Measurements from ENCODE around the gene INMT. TPM values are rescaled to one million over a fixed set of nuclear protein-coding genes. Genes with fewer than 3 reads are reported as not detected.

The INMT gene
- total and polyA plus RNA-seq, 2 of the 13 experiments (the other 11 are each of a cell fraction or from before 2014, with no cell fraction given), result not detected

DNA sequence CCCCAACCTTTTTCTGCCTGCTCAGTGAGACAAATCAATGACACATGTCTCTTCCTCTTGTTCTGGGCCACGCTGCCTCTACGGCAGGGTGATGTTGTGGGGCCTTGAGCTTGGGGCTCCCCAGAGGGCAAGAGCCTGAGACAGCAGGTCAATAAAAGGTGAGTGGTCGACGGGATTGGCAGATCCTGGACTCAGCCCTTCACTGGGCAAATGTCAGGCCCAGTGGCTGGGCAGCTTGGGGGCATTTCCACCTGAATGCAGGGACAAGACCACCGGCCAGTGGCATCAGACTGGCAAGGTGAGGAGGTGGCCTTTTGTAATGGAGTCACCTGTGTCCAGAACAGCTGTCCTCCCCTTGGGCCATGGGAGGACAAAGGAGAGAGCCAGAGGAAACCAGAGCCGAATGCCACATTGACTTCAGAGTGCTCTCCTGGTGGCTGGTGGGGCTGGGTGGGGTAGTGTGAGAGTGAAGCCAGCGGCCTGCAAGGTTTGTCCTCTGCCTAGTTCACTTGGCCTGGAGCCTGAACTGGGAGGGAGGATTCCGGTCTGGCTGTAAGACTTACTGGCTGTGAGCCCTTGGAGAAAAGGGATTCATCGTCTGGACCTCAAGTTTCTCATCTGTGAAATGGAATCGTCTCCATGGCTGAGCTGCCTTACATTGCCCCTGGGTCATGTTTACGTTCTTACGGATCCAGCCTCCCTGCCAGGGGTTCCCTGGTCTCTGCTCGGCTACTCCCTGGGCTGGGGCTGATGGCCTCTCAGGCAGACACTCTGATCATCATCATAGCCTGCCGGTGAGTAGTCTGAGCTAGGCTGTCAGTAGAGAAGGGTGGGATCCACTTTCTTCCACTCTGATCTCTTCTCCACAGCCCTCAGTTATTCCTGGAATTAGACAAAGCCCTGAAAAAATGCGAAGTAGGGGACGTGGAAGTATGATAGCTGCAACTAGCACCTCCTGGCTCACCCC is 44.3 kb upstream of the INMT start:
- FAIRE-seq (no peak), DNase-seq (ENCODE audit: low spot score) (no peak), ATAC-seq (no peak)
- no peak overlapping the region for H3K4me2 ChIP-seq (ENCODE audit: low read depth, low read length)
- intact Hi-C loops (cut with micrococcal nuclease; ENCODE audit: unreplicated experiment), result no loop called here
- no peak overlapping the region for H3K4me3 ChIP-seq (replicated peaks in 1 of 3; ENCODE audit: insufficient read depth in 1 of 3, low read depth in 2 of 3, low read length in 3 of 3)
- WGBS (ENCODE audit: low lambda C conversion rate), result 33% methylated on average over 10 of the region's 16 CpGs
- H2AFZ ChIP-seq (ENCODE audit: low read length), result no peak overlapping the region
- H3K79me2 ChIP-seq (ENCODE audit: insufficient read depth, low read length), result no peaks in the 10 kb centered on the region
- H3K27ac ChIP-seq (ENCODE audit: extremely low read length, insufficient read depth, low read length), result no peak overlapping the region
- H3K9ac ChIP-seq (ENCODE audit: insufficient read depth, low read depth, low read length), result no peak overlapping the region
- in situ Hi-C loops (cut with HindIII; ENCODE audit: extremely low pct_ligation_motif_present, low pct_unique_long_range_greater_than_20kb), result no loop called here
- H3K36me3 ChIP-seq (replicated peaks in 1 of 2; ENCODE audit: control insufficient read depth in 1 of 2, insufficient read depth in 2 of 2, low read length in 2 of 2), result no peaks in the 10 kb centered on the region
- no TSS peak for BruUV-seq (replicated peaks)
- ChIA-PET CTCF (ENCODE audit: low intra/inter-chr PET ratio, low total read pairs) (no interaction called here), POLR2A (no interaction called here)
- peaks cover 4 to 8% of the 10 kb centered on the region in 2 experiments; a peak in 3 of 5 replicates for H3K27me3 ChIP-seq (ENCODE audit: control insufficient read depth in 1 of 2, insufficient read depth in 2 of 2, low read length in 2 of 2)
- no peaks in the 10 kb centered on the region for H3K9me3 ChIP-seq (ENCODE audit: low read length)
- TF ChIP-seq ZFP90 (CRISPR knock-in tag; IDR thresholded peaks at IDR 0.05; ENCODE audit: borderline replicate concordance) (no peak), MAFG (CRISPR knock-in tag; IDR thresholded peaks at IDR 0.05) (no peak), NFKBIZ (CRISPR knock-in tag; IDR thresholded peaks at IDR 0.05) (no peak), ELF4 (CRISPR knock-in tag; IDR thresholded peaks at IDR 0.05; ENCODE audit: borderline replicate concordance) (no peak), YY1 (IDR thresholded peaks at IDR 0.05; ENCODE audit: insufficient read depth, insufficient replicate concordance, low read depth, low read length) (no peak), PREB (CRISPR knock-in tag; IDR thresholded peaks at IDR 0.05) (no peak), ARID2 (CRISPR knock-in tag; IDR thresholded peaks at IDR 0.05; ENCODE audit: borderline replicate concordance) (no peak), SUZ12 (IDR thresholded peaks at IDR 0.05; ENCODE audit: low read depth, low read length) (no peak), ZNF678 (CRISPR knock-in tag; IDR thresholded peaks at IDR 0.05) (no peak), ZFP36L2 (CRISPR knock-in tag; IDR thresholded peaks at IDR 0.05) (no peak), XRCC5 (optimal IDR thresholded peaks at IDR 0.05; ENCODE audit: low read length) (no peak), PLRG1 (conservative IDR thresholded peaks at IDR 0.05) (no peak), AHDC1 (CRISPR knock-in tag; IDR thresholded peaks at IDR 0.05; ENCODE audit: borderline replicate concordance) (no peak), ZNF672 (CRISPR knock-in tag; IDR thresholded peaks at IDR 0.05) (no peak), ZNF850 (CRISPR knock-in tag; conservative IDR thresholded peaks at IDR 0.05) (no peak), ZNF30 (CRISPR knock-in tag; IDR thresholded peaks at IDR 0.05) (no peak)
- TF ChIP-seq, protein P1, sequence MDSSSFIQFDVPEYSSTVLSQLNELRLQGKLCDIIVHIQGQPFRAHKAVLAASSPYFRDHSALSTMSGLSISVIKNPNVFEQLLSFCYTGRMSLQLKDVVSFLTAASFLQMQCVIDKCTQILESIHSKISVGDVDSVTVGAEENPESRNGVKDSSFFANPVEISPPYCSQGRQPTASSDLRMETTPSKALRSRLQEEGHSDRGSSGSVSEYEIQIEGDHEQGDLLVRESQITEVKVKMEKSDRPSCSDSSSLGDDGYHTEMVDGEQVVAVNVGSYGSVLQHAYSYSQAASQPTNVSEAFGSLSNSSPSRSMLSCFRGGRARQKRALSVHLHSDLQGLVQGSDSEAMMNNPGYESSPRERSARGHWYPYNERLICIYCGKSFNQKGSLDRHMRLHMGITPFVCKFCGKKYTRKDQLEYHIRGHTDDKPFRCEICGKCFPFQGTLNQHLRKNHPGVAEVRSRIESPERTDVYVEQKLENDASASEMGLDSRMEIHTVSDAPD (CRISPR knock-in tag; IDR thresholded peaks at IDR 0.05), result no peak
- H4K20me1 ChIP-seq (ENCODE audit: insufficient read depth, low read length), result no peaks in the 10 kb centered on the region
- H3K4me1 ChIP-seq (ENCODE audit: insufficient read depth, low read length), result 0 out of 2 replicates have a peak, but pooled peaks cover 7% of the 10 kb centered on the region
